NCI-H2196 (cell line): ENCODE measurements around the gene PEX26.
"Not testable (repeated sequence)": the region's sequence is repeated elsewhere in the genome, so short reads cannot be mapped to it uniquely, and the experiment has no call there.

Source experiments
- DNase-seq: peaks from one replicate; lab custom pipeline; 2025; ENCODE audit not compliant: unreplicated experiment; lab: John Stamatoyannopoulos, UW

PEX26 gene

DNA sequence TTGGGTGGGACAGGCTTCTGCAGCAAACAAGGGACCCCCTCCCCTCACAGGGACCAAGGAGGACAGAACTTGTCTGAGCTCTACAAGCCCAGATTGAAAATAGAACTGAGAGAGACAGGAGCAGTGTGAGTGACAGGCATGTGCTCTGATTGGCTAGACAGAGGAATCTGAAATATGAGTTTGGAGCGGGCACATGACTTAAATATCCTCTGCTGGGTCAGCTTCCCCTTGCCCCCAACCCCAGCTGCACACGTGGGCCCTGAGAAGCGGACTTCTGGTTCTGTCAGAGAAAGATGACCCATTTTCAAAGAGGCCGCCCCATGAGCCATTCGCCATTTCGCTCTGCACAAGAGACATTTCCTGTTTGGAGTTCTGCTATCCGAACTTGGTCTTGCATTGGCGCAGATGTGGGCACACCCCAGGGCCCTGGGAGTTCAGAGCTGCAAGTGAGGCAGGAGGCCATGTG, 38.1 kb downstream of the PEX26 start:
- DNase-seq: no peak

DNA sequence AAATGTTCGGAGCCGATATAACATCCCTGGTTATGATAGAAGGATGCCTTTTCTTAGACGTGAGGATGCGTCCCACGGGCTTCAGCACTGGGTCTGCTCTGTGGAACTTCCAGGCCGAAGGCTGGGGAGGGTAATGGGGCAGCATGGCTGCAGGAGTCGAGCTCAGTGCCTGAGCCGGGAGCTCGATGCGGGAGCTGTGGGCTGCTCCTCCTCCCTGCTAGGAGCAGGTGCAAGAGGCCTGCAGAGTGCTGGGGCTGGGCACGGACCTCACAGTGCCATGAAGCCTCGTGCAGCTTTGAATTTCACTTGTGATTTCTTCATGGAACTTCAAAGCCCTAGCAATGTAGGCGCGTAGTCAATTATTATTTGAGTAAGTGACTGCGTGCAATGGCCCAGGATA, 38.8 kb downstream of the PEX26 start:
- no peak for DNase-seq

DNA sequence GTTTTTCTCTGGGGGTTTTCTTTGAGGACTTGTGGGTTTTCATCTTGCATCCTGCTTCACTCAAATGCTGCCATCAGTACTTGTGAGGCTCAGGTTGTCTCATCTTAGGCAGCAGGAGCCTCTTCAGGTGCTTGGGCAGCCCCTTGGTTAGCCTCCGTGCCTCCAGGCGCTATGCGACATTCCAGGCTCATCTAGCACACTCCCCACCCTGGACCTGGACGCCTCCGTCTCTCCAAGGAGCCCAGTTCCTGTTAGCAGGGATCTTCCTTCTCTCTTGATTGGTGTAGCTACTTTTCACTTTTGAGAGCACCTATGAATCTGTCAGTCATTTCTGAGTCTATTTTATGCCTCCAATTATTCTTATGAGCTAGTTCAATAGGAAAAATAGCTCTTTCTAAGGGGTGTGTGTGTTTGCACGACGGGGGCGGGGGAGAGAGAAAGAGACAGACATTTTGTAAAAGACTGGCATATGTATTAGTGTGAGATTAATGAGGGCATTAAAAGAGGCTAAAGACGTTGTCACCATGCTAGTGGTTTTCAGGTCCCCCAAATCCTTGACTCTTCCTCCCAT, 40.6 kb downstream of the PEX26 start:
- DNase-seq: no peak

DNA sequence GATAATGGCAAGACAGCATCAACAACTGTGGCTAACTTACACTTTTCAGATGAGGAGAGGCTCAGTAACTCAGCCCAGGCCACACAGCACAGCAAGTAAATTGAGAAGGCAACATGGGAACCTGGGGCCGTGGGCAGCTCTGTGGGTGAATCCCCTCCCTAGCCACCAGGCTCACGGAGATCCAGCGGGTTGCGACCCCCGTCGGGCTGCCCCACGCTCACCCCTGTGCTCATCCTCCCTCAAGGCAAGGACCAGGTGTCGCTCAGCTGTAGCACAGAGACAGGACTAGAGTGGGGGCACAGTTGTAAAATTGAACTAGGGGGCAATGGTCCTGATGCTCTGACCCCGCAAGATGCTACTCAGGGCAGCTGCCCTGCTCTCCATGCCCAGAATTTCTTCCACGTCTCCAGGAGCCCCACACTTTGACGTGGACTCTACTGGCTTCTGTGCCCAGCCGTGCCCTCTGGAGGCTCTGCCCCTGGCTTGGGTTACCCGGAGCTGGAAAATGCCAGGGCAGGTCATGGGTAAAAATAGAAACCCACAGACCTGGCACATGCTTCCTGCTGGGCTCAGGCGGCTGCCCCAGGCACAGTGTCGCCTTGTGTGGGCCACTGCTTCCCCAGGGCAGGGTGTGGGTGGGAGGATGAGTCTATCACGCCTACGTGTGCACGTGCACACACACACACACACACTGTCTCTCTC, 41.8 kb downstream of the PEX26 start:
- no peak for DNase-seq

DNA sequence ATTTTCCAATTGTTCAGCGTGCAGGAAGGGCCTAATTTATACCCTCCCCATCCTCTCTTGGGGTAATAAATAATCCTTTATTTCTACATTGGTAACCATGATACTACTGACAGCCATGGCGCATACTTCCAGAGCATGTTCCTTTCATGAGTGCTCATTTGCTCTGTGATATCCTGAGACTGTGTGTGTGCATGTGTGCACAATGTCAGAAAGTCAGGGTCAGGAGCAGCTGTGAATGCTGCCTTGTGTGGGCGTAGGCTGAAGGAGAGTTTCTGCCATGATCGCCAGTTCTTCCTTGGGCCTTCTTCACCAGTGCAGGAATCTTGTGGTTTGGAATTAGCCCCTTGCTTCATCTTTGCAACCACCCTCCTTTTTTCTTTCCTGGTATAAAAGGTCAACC, 43.1 kb downstream of the PEX26 start:
- no peak for DNase-seq

DNA sequence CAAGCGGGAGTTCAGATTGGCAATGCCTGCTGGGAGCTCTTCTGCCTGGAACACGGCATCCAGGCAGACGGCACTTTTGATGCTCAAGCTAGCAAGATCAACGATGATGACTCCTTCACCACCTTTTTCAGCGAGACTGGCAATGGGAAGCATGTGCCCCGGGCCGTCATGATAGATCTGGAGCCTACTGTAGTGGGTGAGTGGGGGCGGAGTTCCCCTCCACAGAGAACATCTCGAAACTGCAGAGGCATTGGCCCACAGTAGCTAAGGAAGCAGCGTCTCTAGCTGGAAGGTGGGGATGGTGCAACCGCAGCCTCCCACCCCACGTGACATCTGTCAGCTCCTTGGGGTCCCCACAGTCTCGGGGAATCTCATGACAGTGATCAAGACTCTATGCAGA, 43.7 kb downstream of the PEX26 start:
- no peak for DNase-seq

DNA sequence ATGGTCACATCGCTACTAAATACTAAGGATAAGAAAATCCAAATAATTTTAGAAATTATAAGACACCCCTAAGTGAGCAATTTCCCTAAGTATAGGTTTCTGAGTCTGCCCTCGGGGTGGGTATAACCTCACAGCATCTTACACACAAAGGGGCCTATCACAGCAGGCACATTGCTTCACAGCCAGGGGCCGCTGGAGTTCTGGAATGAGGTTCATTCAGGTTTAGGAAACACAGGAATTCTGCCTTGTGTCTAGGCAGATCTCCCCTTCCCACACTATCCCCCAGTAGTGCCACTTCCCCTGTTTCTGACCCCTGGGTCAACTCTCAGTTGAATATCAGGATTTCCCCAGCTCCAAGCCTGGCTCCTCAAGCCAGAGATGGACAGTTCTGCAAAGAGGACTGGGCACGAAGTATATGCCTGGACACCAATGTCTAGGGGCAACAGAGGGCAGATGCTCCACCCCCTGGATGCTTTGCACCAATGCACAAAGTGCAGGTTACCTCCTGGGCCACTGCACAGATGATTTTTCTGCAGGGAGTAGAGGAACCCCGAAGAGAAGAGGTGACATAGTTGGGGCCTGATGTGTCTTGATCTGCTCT, 44.3 kb downstream of the PEX26 start:
- no peak for DNase-seq

DNA sequence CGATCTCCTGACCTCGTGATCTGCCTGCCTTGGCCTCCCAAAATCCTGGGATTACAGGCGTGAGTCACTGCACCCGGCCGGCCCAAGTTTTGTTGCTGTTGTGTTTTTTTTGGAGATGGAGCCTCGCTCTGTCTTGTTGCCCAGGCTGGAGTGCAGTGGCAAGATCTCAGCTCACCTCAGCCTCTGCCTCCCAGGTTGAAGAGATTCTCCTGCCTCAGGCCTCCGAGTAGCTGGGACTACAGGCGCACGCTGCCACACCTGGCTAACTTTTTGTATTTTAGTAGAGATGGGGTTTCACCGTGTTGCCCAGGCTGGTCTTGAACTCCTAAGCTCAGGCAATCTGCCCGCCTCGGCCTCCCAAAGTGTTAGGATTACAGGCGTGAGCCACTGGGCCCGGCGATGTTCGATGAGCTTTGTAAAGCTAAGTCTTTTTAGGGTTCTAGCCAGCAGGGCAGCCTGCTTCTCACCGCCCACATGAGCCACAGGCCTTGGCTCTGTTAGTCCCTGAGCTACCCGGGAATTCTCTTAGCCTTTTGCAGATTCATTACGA, 45.8 kb downstream of the PEX26 start:
- not testable (repeated sequence) for DNase-seq

DNA sequence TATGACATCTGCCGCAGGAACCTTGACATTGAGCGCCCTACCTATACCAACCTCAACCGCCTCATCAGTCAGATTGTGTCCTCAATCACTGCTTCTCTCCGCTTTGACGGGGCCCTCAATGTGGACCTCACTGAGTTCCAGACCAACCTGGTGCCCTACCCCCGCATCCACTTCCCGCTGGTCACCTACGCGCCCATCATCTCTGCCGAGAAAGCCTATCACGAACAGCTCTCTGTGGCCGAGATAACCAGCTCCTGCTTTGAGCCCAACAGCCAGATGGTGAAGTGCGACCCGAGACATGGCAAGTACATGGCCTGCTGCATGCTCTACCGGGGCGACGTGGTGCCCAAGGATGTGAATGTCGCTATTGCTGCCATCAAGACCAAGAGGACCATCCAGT, 48.8 kb downstream of the PEX26 start:
- DNase-seq: no peak

DNA sequence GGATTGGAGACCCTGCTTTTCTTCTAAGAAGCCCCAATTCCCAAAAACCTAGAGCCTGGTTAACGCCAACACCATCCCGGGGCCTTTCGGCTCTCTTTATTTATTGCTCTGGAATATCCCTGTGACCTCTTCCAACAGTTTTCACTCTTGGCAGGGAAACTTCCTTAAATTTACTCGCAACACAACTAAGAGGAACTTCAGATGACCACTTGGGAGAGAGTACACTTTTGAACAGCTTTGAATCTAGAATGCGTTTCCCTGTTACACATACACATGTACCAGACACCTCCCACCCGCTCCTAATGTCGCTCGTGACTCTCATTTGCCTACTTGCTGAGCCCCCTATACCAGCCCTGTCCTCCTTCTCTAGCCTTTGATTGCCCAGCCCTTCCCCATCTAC, 52.2 kb downstream of the PEX26 start:
- DNase-seq: no peak

DNA sequence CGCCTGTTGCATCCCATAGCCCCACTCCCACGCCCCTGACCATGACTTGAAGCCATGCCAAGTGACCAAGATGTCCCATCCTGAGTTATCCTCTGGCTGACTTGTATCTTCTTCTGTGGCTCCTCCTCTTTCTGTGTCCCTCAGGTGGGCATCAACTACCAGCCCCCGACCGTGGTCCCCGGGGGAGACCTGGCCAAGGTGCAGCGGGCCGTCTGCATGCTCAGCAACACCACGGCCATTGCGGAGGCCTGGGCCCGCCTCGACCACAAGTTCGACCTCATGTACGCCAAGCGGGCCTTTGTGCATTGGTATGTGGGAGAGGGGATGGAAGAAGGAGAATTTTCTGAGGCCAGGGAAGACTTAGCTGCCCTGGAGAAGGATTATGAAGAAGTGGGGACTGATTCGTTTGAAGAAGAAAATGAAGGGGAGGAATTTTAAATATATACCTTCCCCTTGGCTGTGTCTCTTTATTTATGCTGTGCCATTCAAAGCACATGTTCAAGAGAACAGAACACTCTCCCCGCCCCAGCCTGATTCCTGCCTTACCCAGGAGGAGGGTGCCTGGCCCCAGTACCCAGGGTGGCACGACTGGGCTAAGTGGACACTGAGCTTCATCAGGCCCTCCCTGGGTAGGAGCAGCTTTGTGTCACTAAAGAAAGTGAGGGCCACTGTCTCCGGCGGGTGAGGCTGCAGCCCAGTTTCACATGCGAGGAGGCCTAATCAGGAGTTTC, 53.1 kb downstream of the PEX26 start:
- no peak for DNase-seq

DNA sequence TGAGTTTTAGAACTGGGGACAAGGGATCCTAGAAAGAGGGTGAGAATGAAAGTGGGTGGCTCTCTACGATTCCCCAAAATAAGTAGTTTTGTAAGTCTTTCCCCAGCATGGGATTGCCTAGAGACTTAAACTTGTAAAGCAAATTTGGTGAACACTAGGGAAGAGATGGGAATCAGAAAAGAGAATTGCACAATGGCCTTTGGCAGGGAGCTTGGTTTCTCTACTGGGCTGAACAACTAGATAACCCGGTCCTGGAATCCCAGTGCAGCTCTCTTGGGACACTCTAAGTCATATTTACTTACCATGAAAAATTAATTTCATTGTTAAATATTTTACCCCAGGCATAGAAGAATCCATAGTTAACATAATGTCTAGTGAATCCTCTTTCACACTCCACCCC, 55.7 kb downstream of the PEX26 start:
- no peak for DNase-seq

DNA sequence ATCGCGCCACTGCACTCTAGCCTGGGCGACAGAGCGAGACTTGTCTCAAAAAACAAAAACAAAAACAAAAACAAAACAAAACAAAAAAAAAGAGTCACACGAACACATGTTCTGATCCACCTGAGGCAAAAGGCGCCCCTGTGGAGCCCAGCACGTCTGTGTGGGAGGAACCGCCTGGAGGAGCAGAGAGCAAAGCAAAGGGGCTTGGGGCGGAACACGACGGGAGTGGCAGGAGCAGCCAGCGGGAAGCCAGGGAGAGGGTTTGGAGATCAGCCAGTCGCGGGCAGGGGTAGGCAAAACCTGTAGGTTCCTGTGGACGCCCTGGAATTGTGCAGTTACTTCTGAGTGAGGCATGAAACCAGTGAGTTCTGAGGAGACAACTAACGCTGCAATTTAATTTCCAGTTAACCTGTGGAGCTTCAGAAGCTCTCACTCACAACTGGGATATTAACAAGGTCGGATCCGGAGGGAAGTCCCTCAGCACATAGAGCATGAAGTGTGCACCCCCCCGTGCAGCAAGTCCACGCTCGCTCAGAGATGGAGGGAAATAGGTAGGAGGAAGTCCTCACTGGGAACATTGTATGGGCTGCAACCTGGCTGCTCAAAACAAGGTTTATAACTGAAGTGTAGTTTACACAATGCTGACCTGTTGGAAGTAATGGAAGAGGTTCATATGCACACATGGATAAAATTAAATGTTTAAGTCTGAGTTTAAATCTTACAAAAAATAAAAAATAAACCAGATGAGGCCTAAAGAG, 59.0 kb downstream of the PEX26 start:
- no peak for DNase-seq

DNA sequence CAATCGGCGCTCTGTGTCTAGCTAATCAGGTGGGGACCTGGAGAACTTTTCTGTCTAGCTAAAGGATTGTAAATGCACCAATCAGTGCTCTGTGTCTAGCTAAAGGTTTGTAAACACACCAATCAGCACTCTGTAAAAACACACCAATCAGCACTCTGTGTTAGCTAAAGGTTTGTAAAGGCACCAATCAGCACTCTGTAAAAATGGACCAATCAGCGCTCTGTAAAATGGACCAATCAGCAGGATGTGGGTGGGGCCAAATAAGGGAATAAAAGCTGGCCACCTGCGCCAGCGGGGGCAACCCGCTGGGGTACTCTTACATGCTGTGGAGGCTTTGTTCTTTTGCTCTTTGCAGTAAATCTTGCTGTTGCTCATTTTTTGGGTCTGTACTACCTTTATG, 63.2 kb downstream of the PEX26 start:
- not testable (repeated sequence) for DNase-seq

DNA sequence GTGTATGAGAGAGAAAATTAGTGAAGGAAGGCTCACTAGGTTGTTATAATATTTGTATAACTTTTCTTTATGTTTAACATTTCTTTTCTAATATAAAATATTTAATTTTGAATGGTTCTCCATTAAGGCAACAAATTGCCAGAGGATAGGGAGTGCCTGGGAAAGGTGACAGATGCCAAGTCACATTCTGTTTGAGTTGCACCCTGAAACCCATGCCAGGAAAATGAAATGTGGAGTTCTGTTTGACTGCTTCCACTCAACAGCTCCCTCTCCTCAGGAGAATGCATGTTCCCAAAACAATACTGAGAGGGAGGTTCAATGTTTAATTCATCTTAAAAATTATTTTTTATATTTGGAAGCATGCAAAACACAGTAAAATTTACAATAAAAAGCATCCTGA, 66.3 kb downstream of the PEX26 start:
- DNase-seq: no peak

DNA sequence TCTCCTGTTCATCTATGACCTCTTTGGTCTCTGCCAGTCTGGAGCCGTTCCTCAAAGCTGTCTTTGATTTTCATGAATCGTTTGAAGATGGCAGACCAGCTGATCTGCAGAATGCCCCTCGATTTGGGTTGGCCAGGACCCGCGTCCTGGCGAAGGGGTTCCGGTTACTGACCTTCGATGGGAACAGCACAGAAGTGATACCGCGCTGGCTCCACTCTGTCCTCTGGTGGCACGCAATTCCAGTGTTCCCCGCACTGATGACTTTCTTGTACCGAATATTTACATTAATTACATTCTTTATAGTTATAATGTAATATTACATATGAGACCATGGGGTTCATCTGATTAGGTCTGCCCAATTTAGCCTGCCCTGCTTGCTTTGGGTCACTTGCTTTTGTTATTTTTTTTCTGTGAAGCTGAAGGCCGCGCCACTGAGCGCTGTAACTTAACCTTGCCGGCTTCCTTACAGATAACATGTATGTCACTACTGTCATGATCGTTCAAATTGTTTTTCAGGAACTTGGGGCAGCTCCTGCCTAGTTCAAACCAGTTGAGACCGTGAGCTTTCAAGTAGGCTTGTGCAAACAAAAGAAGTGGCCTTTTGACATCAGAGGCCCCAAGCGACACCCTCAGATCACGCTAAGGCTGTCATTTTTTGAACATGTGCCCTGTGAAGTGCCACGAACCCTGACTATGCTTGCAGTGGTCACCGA, 68.0 kb downstream of the PEX26 start:
- no peak for DNase-seq

DNA sequence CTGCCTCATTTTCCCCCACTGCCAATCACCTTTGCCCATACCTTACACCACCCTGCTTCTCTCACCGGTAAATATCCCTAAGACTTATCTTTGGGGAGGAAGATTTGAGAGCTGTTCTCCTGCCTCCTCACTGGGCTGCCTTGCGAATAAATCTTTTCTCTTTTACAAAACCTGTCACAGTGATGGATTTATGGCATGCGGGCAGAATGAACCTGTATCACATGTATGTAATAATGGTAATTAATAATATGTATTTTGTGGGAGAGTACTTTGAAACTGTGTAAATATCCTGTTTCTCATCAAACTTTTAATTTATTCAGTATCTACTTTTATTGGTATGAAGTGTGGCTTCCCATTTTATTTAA, 68.6 kb downstream of the PEX26 start:
- DNase-seq: no peak

DNA sequence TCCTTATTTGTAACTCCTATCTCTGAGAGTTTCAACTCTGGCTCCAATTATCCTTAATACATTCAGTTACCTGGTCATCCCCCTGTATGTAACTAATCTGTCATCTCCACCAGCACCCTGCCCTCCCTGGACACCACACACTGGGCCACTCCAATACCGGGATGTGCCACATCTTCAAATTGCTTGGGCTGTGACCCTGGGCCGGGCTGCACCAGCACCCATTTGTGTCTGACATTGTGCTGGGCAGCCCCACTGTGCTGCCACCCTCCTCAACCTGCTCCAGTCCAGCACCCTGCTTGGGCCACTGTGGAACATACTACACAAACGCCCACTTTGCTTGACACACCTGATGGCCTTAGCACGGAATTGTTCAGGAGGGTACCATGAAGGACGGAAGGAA, 70.0 kb downstream of the PEX26 start:
- no peak for DNase-seq

DNA sequence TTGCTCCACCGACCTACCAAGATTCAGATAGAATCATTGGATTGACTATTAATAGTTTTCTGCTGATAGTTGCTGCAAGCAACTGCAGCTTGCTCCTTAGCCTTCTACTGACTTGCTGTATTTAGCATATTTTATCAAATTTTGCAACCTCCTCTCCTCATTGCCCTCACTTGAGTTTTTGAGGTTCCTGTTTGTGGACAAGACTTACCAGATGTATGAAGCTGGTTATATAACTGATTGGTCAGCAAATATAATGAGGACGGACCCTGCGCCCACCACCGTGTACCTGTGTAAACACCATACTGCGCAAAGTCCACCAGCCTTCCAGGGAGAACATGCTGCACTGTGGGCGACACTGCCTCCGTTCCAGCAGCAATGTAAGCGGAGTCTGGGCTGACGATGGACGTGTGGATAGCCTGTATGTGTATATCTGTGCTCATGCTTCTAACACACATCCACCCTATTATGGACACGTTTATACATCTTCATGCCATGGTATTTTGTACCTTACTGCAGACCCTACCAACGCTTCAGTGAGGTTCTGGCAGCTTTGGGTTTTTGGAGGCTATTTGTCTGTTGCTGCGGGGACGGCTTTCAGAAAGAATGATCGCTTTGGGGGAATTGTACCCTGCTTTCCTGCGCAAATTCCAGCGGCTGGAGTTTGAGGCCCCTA, 70.6 kb downstream of the PEX26 start:
- no peak for DNase-seq

DNA sequence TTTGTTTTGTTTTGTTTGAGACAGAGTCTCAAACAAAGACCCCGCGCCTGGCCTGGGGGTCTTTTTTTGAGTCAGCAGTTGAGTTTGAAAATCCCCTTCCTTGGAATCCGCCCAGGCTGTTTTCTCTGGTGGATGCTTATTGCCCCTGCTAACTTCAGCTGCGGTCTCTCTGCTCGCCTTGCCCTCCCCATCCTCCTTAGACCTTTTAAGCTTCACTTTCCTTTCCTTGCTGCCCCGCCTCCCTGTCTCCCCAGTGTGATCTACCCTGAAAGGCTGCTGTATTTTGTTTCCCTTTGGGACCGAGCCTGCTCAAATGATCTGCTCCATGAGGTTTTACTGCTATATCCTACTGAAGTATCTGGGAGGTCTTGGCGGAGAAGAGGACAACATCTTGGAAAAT, 74.7 kb downstream of the PEX26 start:
- no peak for DNase-seq
